Measurements from ENCODE around the gene CDR2. TPM values are rescaled to one million over a fixed set of nuclear protein-coding genes. Genes with fewer than 3 reads are reported as not detected.
A peak's percentile ranks its signal among the peaks of the same experiment; 100 is the strongest.

Gene CDR2
- total RNA-seq, 4 donors from 2014 or later = 6.6 to 21.4 (median 8.7) TPM

- 78 to 79% methylated on average over 15 to 17 of the region's 18 CpGs for WGBS, 2 donors
- no peak overlapping the region for H3K27ac ChIP-seq
- H3K4me3 ChIP-seq = no peak overlapping the region
- H3K27me3 ChIP-seq = no peaks in the 10 kb centered on the region
- intact Hi-C loops (cut with DNase I) = no loop called here
- TF ChIP-seq POLR2A (IDR thresholded peaks at IDR 0.05) (no peak), CTCF (IDR thresholded peaks at IDR 0.05) (peak; percentile 23 to 58 (median 44))
- no peaks in the 10 kb centered on the region for H3K9me3 ChIP-seq
- no peak for DNase-seq
- H3K36me3 ChIP-seq = peaks cover 21 to 100% (median 43%) of the 10 kb centered on the region in 3 donors
- H3K4me1 ChIP-seq = peaks cover 0 to 46% (median 8%) of the 10 kb centered on the region in 3 donors
These were observed 55.6 kb downstream of the CDR2 start for GRCh38 chr16:22318690-22319358.

DNA sequence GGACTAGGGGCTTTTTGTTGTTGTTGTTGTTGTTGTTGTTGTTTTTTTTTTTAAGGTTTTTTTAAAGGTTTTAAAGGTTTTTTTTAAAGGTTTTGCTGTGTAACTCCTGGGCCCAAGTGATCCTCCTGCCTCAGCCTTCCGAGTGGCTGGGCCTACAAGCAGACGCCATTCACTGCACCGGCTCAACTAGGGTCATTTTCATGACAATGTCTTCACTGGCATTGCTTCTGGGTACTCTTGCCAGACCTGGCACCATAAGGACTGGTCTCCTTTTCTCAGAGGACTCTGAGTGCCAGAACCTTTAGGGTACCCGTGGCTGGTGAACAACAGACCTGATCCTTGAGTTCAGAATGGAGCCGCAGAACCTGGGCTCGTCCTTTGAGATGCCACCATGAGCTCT is 56.8 kb downstream of the CDR2 start:
- Histone ChIP-seq H3K27ac (no peak overlapping the region), H3K4me1 (peaks cover 0 to 56% (median 11%) of the 10 kb centered on the region in 3 donors), H3K27me3 (no peaks in the 10 kb centered on the region), H3K4me3 (no peak overlapping the region), H3K9me3 (no peaks in the 10 kb centered on the region), H3K36me3 (peaks cover 28 to 100% (median 38%) of the 10 kb centered on the region in 3 donors)
- intact Hi-C loops (cut with DNase I) = no loop called here
- DNase-seq = no peak
- WGBS, 2 donors = 83 to 85% methylated on average over 3 to 6 of the region's 6 CpGs
- TF ChIP-seq CTCF (IDR thresholded peaks at IDR 0.05) (no peak), POLR2A (IDR thresholded peaks at IDR 0.05) (no peak)

GRCh38 chr16:22317001-22317530 is 57.4 kb downstream of the CDR2 start:
- Histone ChIP-seq H3K27ac (no peak overlapping the region), H3K9me3 (no peaks in the 10 kb centered on the region), H3K4me3 (no peak overlapping the region), H3K4me1 (peaks cover 0 to 62% (median 11%) of the 10 kb centered on the region in 3 donors), H3K36me3 (peaks cover 28 to 100% (median 38%) of the 10 kb centered on the region in 3 donors), H3K27me3 (no peaks in the 10 kb centered on the region)
- no peak for DNase-seq
- intact Hi-C loops (cut with DNase I) = no loop called here
- WGBS, 2 donors = no CpG with 5 or more reads among the region's 17 CpGs
- TF ChIP-seq CTCF (IDR thresholded peaks at IDR 0.05) = no peak
- no peak for TF ChIP-seq POLR2A (IDR thresholded peaks at IDR 0.05)

DNA sequence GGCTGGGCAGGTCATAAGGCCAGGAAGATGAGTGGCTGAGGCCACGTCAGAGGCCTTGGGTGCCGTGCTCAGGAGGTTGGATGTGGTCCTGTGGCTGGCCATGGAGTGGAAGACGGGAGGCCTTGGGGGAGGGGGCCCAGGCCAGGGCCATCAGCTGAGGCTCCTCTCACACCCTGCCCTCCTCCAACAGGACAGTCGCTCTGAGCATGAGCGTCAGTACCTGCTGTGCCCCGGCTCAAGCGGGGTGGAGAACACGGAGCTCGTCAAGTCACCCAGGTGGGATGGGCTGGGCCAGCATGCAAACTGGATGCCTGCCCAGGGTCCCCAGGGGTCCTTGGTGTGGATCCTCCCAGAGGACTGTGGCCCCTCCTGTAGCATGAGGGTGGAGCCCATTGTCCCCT is 58.0 kb downstream of the CDR2 start:
- Histone ChIP-seq H3K9me3 (no peaks in the 10 kb centered on the region), H3K27ac (no peak overlapping the region), H3K27me3 (no peaks in the 10 kb centered on the region), H3K36me3 (peaks cover 28 to 100% (median 38%) of the 10 kb centered on the region in 3 donors), H3K4me1 (peaks cover 0 to 59% (median 11%) of the 10 kb centered on the region in 3 donors), H3K4me3 (no peak overlapping the region)
- TF ChIP-seq POLR2A (IDR thresholded peaks at IDR 0.05) (no peak), CTCF (IDR thresholded peaks at IDR 0.05) (no peak)
- 80 to 87% methylated on average over 2 to 3 of the region's 9 CpGs for WGBS, 2 donors
- intact Hi-C loops (cut with DNase I) = no loop called here
- no peak for DNase-seq

DNA sequence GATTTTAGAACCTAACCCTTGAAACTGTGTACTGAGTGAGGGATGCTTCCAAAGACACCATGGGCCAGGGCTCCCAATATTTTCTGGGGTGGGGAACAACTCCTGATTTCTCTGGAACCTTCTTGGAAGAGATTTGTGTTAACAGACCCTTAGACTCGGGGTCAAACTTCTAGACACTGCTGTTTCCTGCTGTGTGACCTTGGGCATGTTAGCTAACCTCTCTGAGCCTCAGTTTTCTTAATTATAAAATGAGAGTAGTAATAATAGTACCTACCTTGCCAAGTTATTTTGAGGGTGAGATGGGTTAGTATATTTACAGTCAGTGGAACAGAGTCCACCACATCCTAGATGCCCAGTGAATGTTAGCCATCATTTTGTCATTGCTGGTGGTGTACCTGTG is 58.4 kb downstream of the CDR2 start:
- DNase-seq = no peak
- TF ChIP-seq POLR2A (IDR thresholded peaks at IDR 0.05) = no peak
- no peak for TF ChIP-seq CTCF (IDR thresholded peaks at IDR 0.05)
- H3K9me3 ChIP-seq = no peaks in the 10 kb centered on the region
- intact Hi-C loops (cut with DNase I) = no loop called here
- peaks cover 28 to 100% (median 38%) of the 10 kb centered on the region in 3 donors for H3K36me3 ChIP-seq
- H3K27me3 ChIP-seq = no peaks in the 10 kb centered on the region
- 67 to 100% methylated on average over 1 of the region's 1 CpG for WGBS, 2 donors
- H3K4me3 ChIP-seq = no peak overlapping the region
- H3K4me1 ChIP-seq = peaks cover 0 to 55% (median 11%) of the 10 kb centered on the region in 3 donors
- H3K27ac ChIP-seq = no peak overlapping the region

Measured in esophagus squamous epithelium (tissue), 5 donors.